ENCODE measurements around the gene SKAP1. TPM values are rescaled to one million over a fixed set of nuclear protein-coding genes. Genes with fewer than 3 reads are reported as not detected.
"Not testable (repeated sequence)": the region's sequence is repeated elsewhere in the genome, so short reads cannot be mapped to it uniquely, and the experiment has no call there.

Gene SKAP1
- total RNA-seq, 1 donor from 2014 or later, result not detected

DNA sequence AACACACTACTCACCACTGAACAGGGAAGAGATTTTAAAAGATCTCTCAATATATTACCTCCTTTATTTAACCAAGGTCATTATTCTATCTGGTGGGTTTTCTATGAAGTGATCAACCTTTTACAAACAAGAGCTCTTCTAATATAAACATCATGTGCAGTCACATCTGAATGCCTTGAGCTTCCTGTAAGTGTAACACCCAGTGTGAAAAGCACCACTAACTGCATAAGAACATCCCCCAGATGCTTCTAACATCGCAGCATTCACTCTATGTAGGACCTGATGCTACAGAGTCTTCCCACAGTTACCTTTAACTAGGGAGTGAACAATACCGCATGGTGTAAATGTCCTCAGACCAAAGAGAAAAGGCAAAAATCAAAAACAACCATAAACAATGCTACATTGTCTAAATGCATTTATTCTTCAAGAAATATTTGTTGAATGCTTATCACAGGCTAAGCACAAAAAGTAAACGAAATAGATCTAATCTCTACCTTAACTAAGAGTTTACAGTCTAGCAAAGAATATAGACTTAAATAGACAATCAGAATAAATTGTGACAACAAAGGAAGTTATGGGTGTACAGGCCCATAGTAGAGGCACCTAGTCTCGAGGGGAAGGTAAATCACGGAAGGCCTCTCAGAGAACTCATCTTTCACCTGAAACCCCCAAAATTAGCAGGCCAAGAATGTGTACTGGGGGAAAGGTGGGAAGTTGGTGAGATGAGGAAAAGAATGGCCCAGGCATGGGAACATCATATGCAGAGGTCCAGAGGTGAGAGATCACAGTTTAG, 16.2 kb downstream of the SKAP1 start:
- Histone ChIP-seq H3K4me3 (ENCODE audit: low read depth, low read length) (no peak overlapping the region), H3K36me3 (ENCODE audit: control insufficient read depth, insufficient read depth, low read length) (no peaks in the 10 kb centered on the region), H3K27me3 (ENCODE audit: control insufficient read depth, insufficient read depth, low read length) (peaks cover 11% of the 10 kb centered on the region)
- TF ChIP-seq, protein P1, sequence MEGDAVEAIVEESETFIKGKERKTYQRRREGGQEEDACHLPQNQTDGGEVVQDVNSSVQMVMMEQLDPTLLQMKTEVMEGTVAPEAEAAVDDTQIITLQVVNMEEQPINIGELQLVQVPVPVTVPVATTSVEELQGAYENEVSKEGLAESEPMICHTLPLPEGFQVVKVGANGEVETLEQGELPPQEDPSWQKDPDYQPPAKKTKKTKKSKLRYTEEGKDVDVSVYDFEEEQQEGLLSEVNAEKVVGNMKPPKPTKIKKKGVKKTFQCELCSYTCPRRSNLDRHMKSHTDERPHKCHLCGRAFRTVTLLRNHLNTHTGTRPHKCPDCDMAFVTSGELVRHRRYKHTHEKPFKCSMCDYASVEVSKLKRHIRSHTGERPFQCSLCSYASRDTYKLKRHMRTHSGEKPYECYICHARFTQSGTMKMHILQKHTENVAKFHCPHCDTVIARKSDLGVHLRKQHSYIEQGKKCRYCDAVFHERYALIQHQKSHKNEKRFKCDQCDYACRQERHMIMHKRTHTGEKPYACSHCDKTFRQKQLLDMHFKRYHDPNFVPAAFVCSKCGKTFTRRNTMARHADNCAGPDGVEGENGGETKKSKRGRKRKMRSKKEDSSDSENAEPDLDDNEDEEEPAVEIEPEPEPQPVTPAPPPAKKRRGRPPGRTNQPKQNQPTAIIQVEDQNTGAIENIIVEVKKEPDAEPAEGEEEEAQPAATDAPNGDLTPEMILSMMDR (IDR thresholded peaks at IDR 0.05; ENCODE audit: insufficient read depth, low read length, severe bottlenecking), result no peak
- DNase-seq (ENCODE audit: low read depth) (no peak), FAIRE-seq (no peak)

DNA sequence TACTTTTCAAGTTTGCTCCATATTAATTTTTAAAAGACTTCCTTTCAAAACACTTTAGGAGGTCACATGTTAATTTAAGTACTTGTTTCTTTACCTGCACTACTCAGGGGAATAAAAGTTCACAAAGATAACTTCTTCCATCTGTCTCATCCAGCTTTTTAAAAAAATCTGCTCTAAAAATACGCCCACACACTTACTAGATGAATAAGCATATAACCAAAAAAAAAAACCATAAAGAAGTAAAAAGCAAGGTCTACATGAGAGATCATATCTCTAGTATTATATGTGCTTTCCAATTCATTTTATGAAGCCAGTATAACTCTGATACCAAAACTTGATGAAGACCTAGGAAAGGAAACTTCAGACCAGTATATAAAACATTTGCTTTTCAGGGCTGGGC, 17.2 kb downstream of the SKAP1 start:
- peaks cover 11% of the 10 kb centered on the region for H3K27me3 ChIP-seq (ENCODE audit: control insufficient read depth, insufficient read depth, low read length)
- H3K4me3 ChIP-seq (ENCODE audit: low read depth, low read length), result no peak overlapping the region
- DNase-seq (ENCODE audit: low read depth) (no peak), FAIRE-seq (no peak)
- TF ChIP-seq, protein P1 (IDR thresholded peaks at IDR 0.05; ENCODE audit: insufficient read depth, low read length, severe bottlenecking), result no peak
- no peaks in the 10 kb centered on the region for H3K36me3 ChIP-seq (ENCODE audit: control insufficient read depth, insufficient read depth, low read length)

DNA sequence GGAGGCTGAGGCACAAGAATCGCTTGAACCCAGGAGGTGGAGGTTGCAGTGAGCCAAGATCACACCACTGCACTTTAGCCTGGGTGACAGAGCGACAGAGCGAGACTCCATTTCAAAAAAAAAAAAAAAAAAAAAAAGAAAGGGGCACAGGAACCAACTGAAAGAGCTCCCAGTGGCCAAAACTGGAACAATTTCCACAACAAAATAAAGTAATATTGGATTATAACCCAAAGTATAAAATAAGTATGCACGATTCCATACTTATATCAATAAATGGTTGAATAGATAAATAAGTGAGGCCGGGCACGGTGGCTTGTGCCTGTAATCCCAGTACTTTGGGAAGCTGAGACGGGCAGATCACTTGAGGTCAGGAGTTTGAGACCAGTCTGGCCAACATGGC, 19.2 kb downstream of the SKAP1 start:
- FAIRE-seq, result not testable (repeated sequence)

DNA sequence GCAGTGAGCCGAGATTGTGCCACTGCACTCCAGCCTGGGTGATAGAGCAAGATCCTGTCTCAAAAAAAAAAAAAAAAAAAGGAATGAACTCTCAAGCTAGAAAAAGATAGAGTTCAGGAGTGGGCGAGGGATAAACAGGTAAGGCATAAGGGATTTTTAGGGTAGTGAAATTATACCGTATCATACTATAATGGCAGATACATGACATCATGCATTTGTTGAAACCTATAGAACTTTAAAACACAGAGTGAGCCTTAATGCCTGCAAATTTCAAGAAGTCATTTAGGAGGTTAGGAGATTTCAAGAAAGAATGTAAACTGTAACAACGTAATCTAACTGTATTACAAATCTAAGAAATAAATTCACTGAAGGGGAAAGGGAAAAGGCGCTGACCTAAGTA, 20.4 kb downstream of the SKAP1 start:
- H3K4me3 ChIP-seq (ENCODE audit: low read depth, low read length), result no peak overlapping the region
- DNase-seq (ENCODE audit: low read depth) (no peak), FAIRE-seq (no peak)
- H3K36me3 ChIP-seq (ENCODE audit: control insufficient read depth, insufficient read depth, low read length), result no peaks in the 10 kb centered on the region
- peaks cover 2% of the 10 kb centered on the region for H3K27me3 ChIP-seq (ENCODE audit: control insufficient read depth, insufficient read depth, low read length)
- TF ChIP-seq, protein P1 (IDR thresholded peaks at IDR 0.05; ENCODE audit: insufficient read depth, low read length, severe bottlenecking), result no peak

More for the DNA sequence above, 19.2 kb downstream of the SKAP1 start:
- not testable (repeated sequence) for H3K4me3 ChIP-seq (ENCODE audit: low read depth, low read length); H3K27me3 ChIP-seq (ENCODE audit: control insufficient read depth, insufficient read depth, low read length); H3K36me3 ChIP-seq (ENCODE audit: control insufficient read depth, insufficient read depth, low read length); DNase-seq (ENCODE audit: low read depth)

- Histone ChIP-seq H3K36me3 (ENCODE audit: control insufficient read depth, insufficient read depth, low read length) (no peaks in the 10 kb centered on the region), H3K27me3 (ENCODE audit: control insufficient read depth, insufficient read depth, low read length) (no peaks in the 10 kb centered on the region), H3K4me3 (ENCODE audit: low read depth, low read length) (no peak overlapping the region)
- TF ChIP-seq, protein P1 (IDR thresholded peaks at IDR 0.05; ENCODE audit: insufficient read depth, low read length, severe bottlenecking), result no peak
- FAIRE-seq (no peak), DNase-seq (ENCODE audit: low read depth) (no peak)
Observed at GRCh38 chr17:48406936-48407567, 23.0 kb downstream of the SKAP1 start.

- Histone ChIP-seq H3K36me3 (ENCODE audit: control insufficient read depth, insufficient read depth, low read length) (no peaks in the 10 kb centered on the region), H3K27me3 (ENCODE audit: control insufficient read depth, insufficient read depth, low read length) (peaks cover 2% of the 10 kb centered on the region), H3K4me3 (ENCODE audit: low read depth, low read length) (no peak overlapping the region)
- TF ChIP-seq, protein P1 (IDR thresholded peaks at IDR 0.05; ENCODE audit: insufficient read depth, low read length, severe bottlenecking), result no peak
- no peak for FAIRE-seq
- DNase-seq (ENCODE audit: low read depth), result no peak
Observed at GRCh38 chr17:48394821-48395220, 35.2 kb downstream of the SKAP1 start.

Measured in bronchial epithelial cell (primary cell).